ENCODE measurements around the gene FOSL1.

The FOSL1 gene

DNA sequence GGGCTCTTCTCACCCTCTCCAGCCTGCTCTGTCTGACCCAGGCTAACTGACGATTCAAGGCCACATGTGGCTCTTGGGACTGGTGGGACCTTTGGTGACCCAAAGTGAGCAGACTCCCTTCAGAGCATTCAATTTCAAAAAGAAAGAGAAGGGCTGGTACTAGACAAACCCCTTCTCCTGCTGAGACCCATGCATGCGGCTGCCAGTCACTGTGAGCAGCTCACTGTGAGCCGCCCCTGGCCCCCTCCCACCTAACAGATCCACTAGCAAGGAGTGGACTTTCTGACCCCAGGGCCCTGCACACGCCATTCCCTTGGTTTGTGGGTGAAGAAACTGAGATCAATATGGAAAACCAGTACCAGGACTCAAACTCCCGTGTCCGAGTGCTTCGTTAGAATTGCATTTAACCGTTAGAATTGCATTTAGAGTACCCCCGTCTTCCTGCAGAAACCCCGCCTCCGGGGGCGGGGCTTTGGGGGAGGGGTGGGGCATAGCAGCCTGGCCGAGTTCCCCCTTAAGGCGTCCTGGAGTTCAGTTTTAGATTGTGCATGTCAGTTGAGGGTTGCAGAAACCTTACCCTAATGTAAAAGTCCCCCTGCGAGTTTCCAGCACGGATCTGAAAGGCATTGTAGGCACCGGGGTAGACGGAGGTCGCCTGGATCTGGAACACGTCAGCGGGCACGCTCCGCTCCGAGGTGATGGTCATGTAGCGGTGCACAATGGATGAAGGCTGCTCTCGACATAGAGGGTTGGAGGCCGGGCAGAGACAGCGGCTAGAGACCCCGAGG, 32.7 kb downstream of the FOSL1 start:
- no peaks in the 10 kb centered on the region for H3K9me3 ChIP-seq (replicated peaks in 1 of 2; ENCODE audit: control insufficient read depth in 2 of 2, insufficient read depth in 1 of 2, low read depth in 1 of 2, low read length in 2 of 2)
- peak overlapping the region; percentile 1 for H3K27ac ChIP-seq (replicated peaks; ENCODE audit: low read length)
- H3K4me1 ChIP-seq (ENCODE audit: control insufficient read depth in 2 of 2, insufficient read depth in 1 of 2, low read depth in 1 of 2, low read length in 2 of 2): peaks cover 5 to 20% of the 10 kb centered on the region in 2 donors
- H3K9ac ChIP-seq (ENCODE audit: low read depth, low read length, poor library complexity): peak overlapping the region; percentile 65
- peak; percentile 47 for DNase-seq (ENCODE audit: low spot score)
- no peak overlapping the region for H3K18ac ChIP-seq (ENCODE audit: low read length)
- H4K8ac ChIP-seq (ENCODE audit: low read depth, low read length): no peak overlapping the region
- H4K91ac ChIP-seq (ENCODE audit: low read depth, low read length, poor library complexity): no peak overlapping the region
- no peaks in the 10 kb centered on the region for H3K27me3 ChIP-seq (ENCODE audit: control insufficient read depth in 3 of 3, insufficient read depth in 3 of 3, low read depth in 1 of 3, low read length in 3 of 3)
- peak overlapping the region; percentile 67 for H3K4me2 ChIP-seq (ENCODE audit: insufficient read depth, low read length, poor library complexity, severe bottlenecking)
- H3K14ac ChIP-seq (ENCODE audit: low read length): no peak overlapping the region
- H3K4me3 ChIP-seq (ENCODE audit: low read length in 2 of 2): peak overlapping the region in 1 of 2 donors; percentile 84
- no CpG with 5 or more reads among the region's 29 CpGs for WGBS, 2 donors (ENCODE audit: extremely low coverage in 2 of 2, insufficient read length in 2 of 2, insufficient replicate concordance in 1 of 2)
- H2BK15ac ChIP-seq (ENCODE audit: low read length): no peak overlapping the region
- peak overlapping the region; percentile 52 for H3K23ac ChIP-seq (ENCODE audit: low read depth, low read length, poor library complexity)
- H3K4ac ChIP-seq (ENCODE audit: low read length): no peak overlapping the region
- peaks cover 31 to 54% of the 10 kb centered on the region in 2 donors for H3K36me3 ChIP-seq (replicated peaks in 1 of 2; ENCODE audit: control insufficient read depth in 2 of 2, insufficient read depth in 2 of 2, low read length in 2 of 2)
- H3K79me1 ChIP-seq (ENCODE audit: low read depth, low read length): peaks cover 7% of the 10 kb centered on the region
- H2BK5ac ChIP-seq (ENCODE audit: low read length): no peak overlapping the region
- H2BK120ac ChIP-seq (ENCODE audit: low read depth, low read length): no peak overlapping the region
- H2AK5ac ChIP-seq (ENCODE audit: low read depth, low read length): peak overlapping the region; percentile 77
- H2AFZ ChIP-seq (ENCODE audit: low read length): no peak overlapping the region
- no peak overlapping the region for H2BK12ac ChIP-seq (ENCODE audit: low read length)

DNA sequence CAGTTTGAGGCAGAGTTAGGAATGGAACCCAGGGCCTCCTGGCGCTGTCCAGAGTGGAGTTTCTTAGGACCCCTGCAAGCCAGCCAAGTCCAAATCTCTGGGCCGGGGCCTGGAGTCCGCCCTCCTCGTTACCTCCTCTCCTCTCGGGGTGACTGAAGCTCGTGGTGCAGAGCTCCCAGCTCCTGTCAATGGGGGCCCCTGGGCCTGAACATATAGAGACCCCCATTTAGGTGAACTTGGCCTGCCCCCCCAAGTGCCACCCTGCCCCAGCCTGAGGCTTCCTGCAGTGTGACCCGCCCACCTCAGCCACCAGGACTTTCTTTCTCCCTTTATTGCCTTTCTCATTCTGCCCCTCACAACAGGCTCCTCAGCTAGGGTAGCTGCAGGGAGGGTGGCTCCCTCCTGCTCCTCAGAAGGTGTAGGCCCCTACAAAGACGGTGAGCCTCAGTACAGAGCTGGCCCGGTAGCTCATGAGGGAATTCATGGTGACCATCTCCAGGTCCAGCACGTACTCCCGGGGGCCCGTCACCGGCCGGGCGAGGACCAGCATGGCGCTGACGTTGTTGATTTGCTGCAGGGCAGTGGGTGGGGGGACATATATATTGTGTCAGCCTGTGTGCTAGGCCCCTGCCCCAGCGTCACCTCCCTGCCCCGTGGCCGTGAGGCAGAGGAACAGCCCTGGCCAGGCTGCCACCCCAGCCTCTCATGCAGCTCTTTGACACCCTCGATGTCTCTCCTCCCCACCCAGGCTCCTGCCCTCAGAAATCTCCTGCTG, 33.5 kb downstream of the FOSL1 start:
- Histone ChIP-seq H4K8ac (ENCODE audit: low read depth, low read length) (no peak overlapping the region), H3K27ac (replicated peaks; ENCODE audit: low read length) (peak overlapping the region; percentile 1), H2AK5ac (ENCODE audit: low read depth, low read length) (peak overlapping the region; percentile 77), H2AFZ (ENCODE audit: low read length) (no peak overlapping the region), H3K79me1 (ENCODE audit: low read depth, low read length) (peaks cover 11% of the 10 kb centered on the region), H3K9ac (ENCODE audit: low read depth, low read length, poor library complexity) (peak overlapping the region; percentile 50), H2BK5ac (ENCODE audit: low read length) (no peak overlapping the region), H3K4me1 (ENCODE audit: control insufficient read depth in 2 of 2, insufficient read depth in 1 of 2, low read depth in 1 of 2, low read length in 2 of 2) (peaks cover 7 to 22% of the 10 kb centered on the region in 2 donors), H3K9me3 (replicated peaks in 1 of 2; ENCODE audit: control insufficient read depth in 2 of 2, insufficient read depth in 1 of 2, low read depth in 1 of 2, low read length in 2 of 2) (no peaks in the 10 kb centered on the region), H3K4me2 (ENCODE audit: insufficient read depth, low read length, poor library complexity, severe bottlenecking) (no peak overlapping the region), H3K36me3 (replicated peaks in 1 of 2; ENCODE audit: control insufficient read depth in 2 of 2, insufficient read depth in 2 of 2, low read length in 2 of 2) (peaks cover 39 to 62% of the 10 kb centered on the region in 2 donors), H2BK15ac (ENCODE audit: low read length) (no peak overlapping the region), H3K4ac (ENCODE audit: low read length) (no peak overlapping the region), H4K91ac (ENCODE audit: low read depth, low read length, poor library complexity) (peak overlapping the region; percentile 59), H3K23ac (ENCODE audit: low read depth, low read length, poor library complexity) (peak overlapping the region; percentile 52), H2BK12ac (ENCODE audit: low read length) (no peak overlapping the region), H3K4me3 (ENCODE audit: low read length in 2 of 2) (no peak overlapping the region), H3K27me3 (ENCODE audit: control insufficient read depth in 3 of 3, insufficient read depth in 3 of 3, low read depth in 1 of 3, low read length in 3 of 3) (no peaks in the 10 kb centered on the region), H2BK120ac (ENCODE audit: low read depth, low read length) (no peak overlapping the region), H3K14ac (ENCODE audit: low read length) (no peak overlapping the region), H3K18ac (ENCODE audit: low read length) (peak overlapping the region; percentile 24)
- DNase-seq (ENCODE audit: low spot score): no peak
- WGBS, 2 donors (ENCODE audit: extremely low coverage in 2 of 2, insufficient read length in 2 of 2, insufficient replicate concordance in 1 of 2): no CpG with 5 or more reads among the region's 21 CpGs

DNA sequence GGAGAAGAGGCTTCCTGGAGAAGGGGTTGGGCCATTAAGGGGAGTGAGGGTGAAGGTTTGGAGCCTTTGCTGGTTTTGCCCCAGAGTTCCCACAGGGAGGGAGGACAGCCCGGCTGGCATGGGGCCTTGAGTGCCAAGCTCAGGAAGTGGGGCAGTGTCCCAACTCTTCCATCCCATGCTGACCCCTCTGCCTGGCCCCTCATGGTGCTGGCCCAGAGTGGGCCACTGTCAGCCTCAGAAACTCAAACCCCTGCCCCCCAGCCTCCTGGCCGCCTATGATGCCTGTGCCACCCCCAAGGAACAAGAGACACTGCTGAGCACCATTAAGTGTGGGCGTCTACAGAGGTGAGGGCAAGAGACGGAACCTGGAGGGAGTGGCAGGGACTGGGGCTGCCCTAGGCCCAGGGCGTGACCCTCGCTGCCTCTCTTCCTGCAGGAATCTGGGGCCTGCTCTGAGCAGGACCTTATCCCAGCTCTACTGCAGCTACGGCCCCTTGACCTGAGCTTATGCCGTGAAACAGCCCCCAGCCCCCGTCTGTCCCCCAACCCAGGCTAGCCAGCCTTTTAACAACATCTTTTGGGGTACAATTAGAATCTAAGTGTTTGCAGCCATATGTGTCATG, 34.5 kb downstream of the FOSL1 start:
- no peak overlapping the region for H3K27ac ChIP-seq (replicated peaks; ENCODE audit: low read length)
- H3K14ac ChIP-seq (ENCODE audit: low read length): no peak overlapping the region
- no peak overlapping the region for H2BK12ac ChIP-seq (ENCODE audit: low read length)
- H2BK120ac ChIP-seq (ENCODE audit: low read depth, low read length): no peak overlapping the region
- H3K27me3 ChIP-seq (ENCODE audit: control insufficient read depth in 3 of 3, insufficient read depth in 3 of 3, low read depth in 1 of 3, low read length in 3 of 3): no peaks in the 10 kb centered on the region
- WGBS, 2 donors (ENCODE audit: extremely low coverage in 2 of 2, insufficient read length in 2 of 2, insufficient replicate concordance in 1 of 2): no CpG with 5 or more reads among the region's 9 CpGs
- H2AK5ac ChIP-seq (ENCODE audit: low read depth, low read length): no peak overlapping the region
- no peak overlapping the region for H2AFZ ChIP-seq (ENCODE audit: low read length)
- H3K23ac ChIP-seq (ENCODE audit: low read depth, low read length, poor library complexity): peak overlapping the region; percentile 29
- no peak overlapping the region for H3K4me3 ChIP-seq (ENCODE audit: low read length in 2 of 2)
- H3K36me3 ChIP-seq (replicated peaks in 1 of 2; ENCODE audit: control insufficient read depth in 2 of 2, insufficient read depth in 2 of 2, low read length in 2 of 2): peaks cover 40 to 65% of the 10 kb centered on the region in 2 donors
- H2BK15ac ChIP-seq (ENCODE audit: low read length): no peak overlapping the region
- no peak overlapping the region for H3K18ac ChIP-seq (ENCODE audit: low read length)
- H3K4me2 ChIP-seq (ENCODE audit: insufficient read depth, low read length, poor library complexity, severe bottlenecking): no peak overlapping the region
- H4K8ac ChIP-seq (ENCODE audit: low read depth, low read length): no peak overlapping the region
- H4K91ac ChIP-seq (ENCODE audit: low read depth, low read length, poor library complexity): no peak overlapping the region
- no peak overlapping the region for H2BK5ac ChIP-seq (ENCODE audit: low read length)
- no peak for DNase-seq (ENCODE audit: low spot score)
- H3K79me1 ChIP-seq (ENCODE audit: low read depth, low read length): peaks cover 20% of the 10 kb centered on the region
- no peaks in the 10 kb centered on the region for H3K9me3 ChIP-seq (replicated peaks in 1 of 2; ENCODE audit: control insufficient read depth in 2 of 2, insufficient read depth in 1 of 2, low read depth in 1 of 2, low read length in 2 of 2)
- H3K4ac ChIP-seq (ENCODE audit: low read length): no peak overlapping the region
- peak overlapping the region; percentile 13 for H3K9ac ChIP-seq (ENCODE audit: low read depth, low read length, poor library complexity)
- H3K4me1 ChIP-seq (ENCODE audit: control insufficient read depth in 2 of 2, insufficient read depth in 1 of 2, low read depth in 1 of 2, low read length in 2 of 2): peaks cover 14 to 19% of the 10 kb centered on the region in 2 donors
